IMR-90 (cell line): ENCODE measurements around the gene RELN. TPM values are rescaled to one million over a fixed set of nuclear protein-coding genes. Genes with fewer than 3 reads are reported as not detected.

Source experiments
- ATAC-seq: fragments of 200-7000 bp; cut with Tn5 transposase; 2 replicates; pipeline ENCODE4 v1.9.1; 2020; ENCODE audit warnings: low read depth, mild to moderate bottlenecking, moderate library complexity
- BruUV-seq: library from RNA; stranded (reverse); fragments of 400-500 nt; replicated peaks from 2 replicates; lab custom pipeline; 2021; lab: Mats Ljungman, UMichigan
- CTCF ChIA-PET: fragments of 300-600 bp; formaldehyde crosslinking; extraction: SDS; loops from one replicate; lab custom pipeline; 2021; ENCODE audit warnings: antibody characterized with exemption; lab: Yijun Ruan, JAX
- POLR2A ChIA-PET: fragments of 300-600 bp; sonication (Branson Sonifier 250); formaldehyde crosslinking; loops from one replicate; lab custom pipeline; 2022; ENCODE audit warnings: antibody characterized with exemption; ENCODE audit not compliant: unreplicated experiment; lab: Charles Lee
- DNase-seq: peaks from one replicate; pipeline ENCODE4 v3.0.0; 2013
- H2AFZ ChIP-seq: replicated peaks from 2 replicates; pipeline ENCODE3; 2013; ENCODE audit warnings: low read length, mild to moderate bottlenecking; ENCODE audit not compliant: poor library complexity
- H2AK5ac ChIP-seq: 2 replicates; pipeline ENCODE4 v1.6.1; 2013; ENCODE audit warnings: low read depth, low read length, inconsistent platforms
- H2AK9ac ChIP-seq: replicated peaks from 2 replicates; pipeline ENCODE3; 2013; ENCODE audit warnings: mild to moderate bottlenecking, low read depth, low read length, moderate library complexity; ENCODE audit not compliant: poor library complexity
- H2BK120ac ChIP-seq: 2 replicates; pipeline ENCODE4 v1.6.1; 2013; ENCODE audit warnings: low read depth, low read length, inconsistent platforms
- H2BK15ac ChIP-seq: 3 replicates; pipeline ENCODE4 v1.6.1; 2013; ENCODE audit warnings: low read depth, low read length, inconsistent platforms
- H2BK20ac ChIP-seq: 2 replicates; pipeline ENCODE4 v1.6.1; 2013; ENCODE audit warnings: low read depth, mild to moderate bottlenecking, inconsistent platforms, low read length, moderate library complexity
- H2BK5ac ChIP-seq: 2 replicates; pipeline ENCODE4 v1.6.1; 2013; ENCODE audit warnings: mild to moderate bottlenecking, low read depth, low read length, inconsistent platforms; ENCODE audit not compliant: poor library complexity, severe bottlenecking
- H3K14ac ChIP-seq: replicated peaks from 2 replicates; pipeline ENCODE4 v1.6.1; 2013; ENCODE audit warnings: low read depth, low read length, inconsistent platforms
- H3K18ac ChIP-seq: 2 replicates; pipeline ENCODE4 v1.6.1; 2013; ENCODE audit warnings: low read depth, low read length, control low read depth
- H3K23ac ChIP-seq: 2 replicates; pipeline ENCODE4 v1.6.1; 2013; ENCODE audit warnings: low read depth, low read length, inconsistent platforms
- H3K27ac ChIP-seq: 2 replicates; pipeline ENCODE4 v1.5.1; 2013; ENCODE audit warnings: mild to moderate bottlenecking, control low read depth, low read length; ENCODE audit not compliant: insufficient read depth
- H3K27me3 ChIP-seq: 2 replicates; pipeline ENCODE4 v1.6.1; 2013; ENCODE audit warnings: low read length; ENCODE audit not compliant: control insufficient read depth, insufficient read depth
- H3K36me3 ChIP-seq: 2 replicates; pipeline ENCODE4 v1.6.1; 2013; ENCODE audit warnings: low read length, mixed read lengths; ENCODE audit not compliant: control insufficient read depth, insufficient read depth
- H3K4ac ChIP-seq: 2 replicates; pipeline ENCODE4 v1.6.1; 2013; ENCODE audit warnings: low read depth, low read length, inconsistent platforms
- H3K4me1 ChIP-seq: 2 replicates; pipeline ENCODE4 v1.6.1; 2013; ENCODE audit warnings: low read length, mixed read lengths; ENCODE audit not compliant: control insufficient read depth, insufficient read depth
- H3K4me2 ChIP-seq: 2 replicates; pipeline ENCODE4 v1.6.1; 2013; ENCODE audit warnings: low read depth, mild to moderate bottlenecking, control low read depth, low read length, moderate library complexity
- H3K4me3 ChIP-seq: 2 replicates; pipeline ENCODE4 v1.5.1; 2013; ENCODE audit warnings: low read depth, mild to moderate bottlenecking, control low read depth, low read length, moderate library complexity; ENCODE audit not compliant: insufficient read depth
- H3K56ac ChIP-seq: 2 replicates; pipeline ENCODE4 v1.6.1; 2013; ENCODE audit warnings: low read length, inconsistent platforms; ENCODE audit not compliant: insufficient read depth; ENCODE audit errors: extremely low read depth
- H3K79me1 ChIP-seq, 2 experiments: 2 replicates each; pipeline ENCODE4 v1.6.1; 2013; ENCODE audit warnings: low read length in 2 of 2, inconsistent platforms in 1 of 2, low read depth in 1 of 2
- H3K9ac ChIP-seq: 2 replicates; pipeline ENCODE4 v1.6.1; 2013; ENCODE audit warnings: low read depth, low read length, control low read depth
- H3K9me1 ChIP-seq: 2 replicates; pipeline ENCODE4 v1.6.1; 2013; ENCODE audit warnings: low read length, inconsistent platforms; ENCODE audit not compliant: insufficient read depth
- H3K9me3 ChIP-seq: 2 replicates; pipeline ENCODE4 v1.6.1; 2013; ENCODE audit warnings: low read length; ENCODE audit not compliant: control insufficient read depth, insufficient read depth
- H4K20me1 ChIP-seq: 2 replicates; pipeline ENCODE4 v1.6.1; 2013; ENCODE audit warnings: low read length, inconsistent platforms; ENCODE audit not compliant: insufficient read depth
- H4K5ac ChIP-seq: 2 replicates; pipeline ENCODE4 v1.6.1; 2013; ENCODE audit warnings: mild to moderate bottlenecking, low read depth, low read length, control low read depth
- H4K8ac ChIP-seq, 2 experiments: 2 replicates each; pipeline ENCODE4 v1.6.1; 2013; ENCODE audit warnings: low read depth in 2 of 2, low read length in 2 of 2, control low read depth in 1 of 2, inconsistent platforms in 1 of 2
- H4K91ac ChIP-seq: 2 replicates; pipeline ENCODE4 v1.6.1; 2013; ENCODE audit warnings: low read depth, low read length, inconsistent platforms; ENCODE audit not compliant: insufficient read depth
- BHLHE40 ChIP-seq: fragments of 150-350 bp; IDR thresholded peaks from 2 replicates; pipeline ENCODE4 v1.6.1; 2016; ENCODE audit warnings: mild to moderate bottlenecking, low read depth, low read length
- CEBPB ChIP-seq: IDR thresholded peaks from 2 replicates; pipeline ENCODE4 v1.6.1; 2012; ENCODE audit warnings: low read depth, low read length, improper control_type of control experiment
- ELK1 ChIP-seq: fragments of 150-350 bp; IDR thresholded peaks from 2 replicates; pipeline ENCODE4 v1.6.1; 2016; ENCODE audit warnings: low read depth, mild to moderate bottlenecking, low read length, moderate library complexity, borderline replicate concordance
- MAFK ChIP-seq: IDR thresholded peaks from 2 replicates; pipeline ENCODE4 v1.6.1; 2012; ENCODE audit warnings: low read depth, low read length, improper control_type of control experiment
- MAZ ChIP-seq: IDR thresholded peaks from 2 replicates; pipeline ENCODE4 v1.6.1; 2012; ENCODE audit warnings: low read depth, mild to moderate bottlenecking, low read length, improper control_type of control experiment, moderate library complexity, borderline replicate concordance
- MXI1 ChIP-seq: IDR thresholded peaks from 2 replicates; pipeline ENCODE4 v1.6.1; 2012; ENCODE audit warnings: low read depth, mild to moderate bottlenecking, low read length, moderate library complexity, borderline replicate concordance
- RAD21 ChIP-seq: IDR thresholded peaks from 2 replicates; pipeline ENCODE4 v1.6.1; 2012; ENCODE audit warnings: low read length, improper control_type of control experiment
- RCOR1 ChIP-seq: IDR thresholded peaks from 2 replicates; pipeline ENCODE4 v1.6.1; 2012; ENCODE audit warnings: mild to moderate bottlenecking, low read length, improper control_type of control experiment; ENCODE audit not compliant: insufficient replicate concordance
- RFX5 ChIP-seq: IDR thresholded peaks from 2 replicates; pipeline ENCODE4 v1.8.0; 2012; ENCODE audit warnings: low read depth, mild to moderate bottlenecking, low read length, moderate library complexity
- SMC3 ChIP-seq: fragments of 150-350 bp; IDR thresholded peaks from 2 replicates; pipeline ENCODE4 v1.6.1; 2016; ENCODE audit warnings: low read depth, mild to moderate bottlenecking, antibody characterized with exemption, low read length, moderate library complexity
- USF2 ChIP-seq: fragments of 150-350 bp; IDR thresholded peaks from 2 replicates; pipeline ENCODE4 v1.6.1; 2017; ENCODE audit warnings: mild to moderate bottlenecking, antibody characterized with exemption, low read length, low read depth
- WGBS, 2 experiments: methylation state at CpG; one replicate each; pipeline versions ENCODE4 v1.1.5 to v1.1.7; 2013; ENCODE audit warnings: missing lambda C conversion rate in 2 of 2; ENCODE audit not compliant: insufficient read length in 1 of 2; ENCODE audit errors: extremely low coverage in 2 of 2; 5-methylcytosine and 5-hydroxymethylcytosine counted together
- dilution Hi-C: fragments of 300-500 bp; cut with HindIII; formaldehyde crosslinking; loops from one replicate; pipeline ENCODE4 v1.14.3; 2018; ENCODE audit warnings: low sequenced_read_pairs; ENCODE audit not compliant: unreplicated experiment
- in situ Hi-C: fragments of 300-500 bp; cut with MboI; formaldehyde crosslinking; loops from 3 replicates; pipeline ENCODE4 v1.14.3; 2019; ENCODE audit warnings: low sequenced_read_pairs, inconsistent platforms, mixed read lengths
- intact Hi-C: fragments of 100-400 bp; cut with micrococcal nuclease; formaldehyde crosslinking; loops from 2 replicates; pipeline ENCODE4 v1.10.0; 2022
- polyA plus RNA-seq, 3 experiments: library from polyadenylated mRNA; depleted of rRNA; stranded (reverse); fragments of >200 nt; gene quantifications; 2 replicates each; pipeline ENCODE4 v1.2.3, GENCODE V29; 2012; ENCODE audit warnings: low replicate concordance in 1 of 3
- total RNA-seq: library from RNA; depleted of rRNA; stranded (reverse); fragments of >200 nt; gene quantifications from 2 replicates; pipeline ENCODE4 v1.2.3, GENCODE V29; 2012

Gene RELN
- total and polyA plus RNA-seq, 2 of the 4 experiments (the other 2 are of a cell fraction): 14.7 to 23.7 TPM

GRCh38 chr7:103690242-103690974 is 299.1 kb downstream of the RELN start:
- Histone ChIP-seq H3K79me1 (no peaks in the 10 kb centered on the region), H3K4me1 (peaks cover 6% of the 10 kb centered on the region), H2BK20ac (peak overlapping the region; percentile 22; the same call in 1 of the 2 replicates), H2BK15ac (no peak overlapping the region), H3K4me3 (no peak overlapping the region), H3K4ac (no peak overlapping the region), H3K9me3 (no peaks in the 10 kb centered on the region), H3K9ac (no peak overlapping the region), H3K9me1 (no peaks in the 10 kb centered on the region), H4K8ac (no peak overlapping the region), H4K5ac (no peak overlapping the region), H3K27ac (no peak overlapping the region), H3K4me2 (no peak overlapping the region), H3K27me3 (no peaks in the 10 kb centered on the region), H3K14ac (no peak overlapping the region), H2BK5ac (no peak overlapping the region), H4K91ac (no peak overlapping the region), H4K20me1 (no peaks in the 10 kb centered on the region), H3K36me3 (no peaks in the 10 kb centered on the region), H3K18ac (no peak overlapping the region), H2BK120ac (no peak overlapping the region), H2AK5ac (no peak overlapping the region), H3K56ac (no peak overlapping the region), H2AFZ (no peak overlapping the region), H3K23ac (no peak overlapping the region), H2AK9ac (no peak overlapping the region)
- in situ Hi-C loops: no loop called here
- BruUV-seq: no TSS peak
- intact Hi-C loops: no loop called here
- POLR2A ChIA-PET: no interaction called here
- peak; percentile 27 for DNase-seq
- TF ChIP-seq MXI1: no peak
- no peak for TF ChIP-seq ELK1
- TF ChIP-seq USF2: no peak
- TF ChIP-seq CEBPB: no peak
- no peak for TF ChIP-seq RAD21
- TF ChIP-seq BHLHE40: no peak
- no peak for TF ChIP-seq MAFK
- TF ChIP-seq SMC3: no peak
- no peak for TF ChIP-seq RCOR1
- TF ChIP-seq RFX5: no peak
- TF ChIP-seq MAZ: no peak
- ATAC-seq: no peak; the same call in none of the 2 replicates
- CTCF ChIA-PET: interaction anchor here (0.6 to 0.9 kb wide), 2 partner anchors 9 to 10 kb away, joined by 3 read pairs; no protein-coding TSS in a partner anchor
- WGBS, 2 experiments: no CpG with 5 or more reads among the region's 6 CpGs
- dilution Hi-C loops: no loop called here
